HCT116 (cell line): Measurements from ENCODE around the gene PDGFD.

ENCODE experiments used
- CEBPB ChIP-seq: IDR thresholded peaks from 2 replicates; pipeline ENCODE4 v1.6.1; 2012; ENCODE audit warnings: low read depth
- CTCF ChIP-seq, 3 experiments: fragments of 200-600 bp in 1 of 3; sonication (generic) in 1 of 3; IDR thresholded peaks in 2 of 3; conservative IDR thresholded peaks in 1 of 3; 2 replicates each; pipeline ENCODE4 v1.5.1; 2012 to 2017; ENCODE audit warnings: low read depth in 2 of 3, low read length in 2 of 3, antibody characterized with exemption in 1 of 3, borderline replicate concordance in 1 of 3, control low read depth in 1 of 3, mild to moderate bottlenecking in 1 of 3, mixed read lengths in 1 of 3, mixed run types in 1 of 3, moderate library complexity in 1 of 3; ENCODE audit not compliant: insufficient read depth in 1 of 3
- EZH2 ChIP-seq: fragments of 200-600 bp; sonication (generic); IDR thresholded peaks from 2 replicates; pipeline ENCODE4 v1.6.1; 2017; ENCODE audit warnings: antibody characterized with exemption, mixed run types
- JUND ChIP-seq: IDR thresholded peaks from 2 replicates; pipeline ENCODE4 v1.6.1; 2012
- POLR2A ChIP-seq: IDR thresholded peaks from 2 replicates; pipeline ENCODE4 v1.7.0; 2011; ENCODE audit warnings: borderline replicate concordance; ENCODE audit not compliant: insufficient read depth, insufficient read length; ENCODE audit errors: extremely low read depth
- RAD21 ChIP-seq: IDR thresholded peaks from 2 replicates; pipeline ENCODE4 v1.6.1; 2012; ENCODE audit warnings: low read depth, mild to moderate bottlenecking
- SP1 ChIP-seq: IDR thresholded peaks from 2 replicates; pipeline ENCODE4 v1.6.1; 2012; ENCODE audit warnings: low read depth
- SRF ChIP-seq: IDR thresholded peaks from 2 replicates; pipeline ENCODE4 v1.6.1; 2012; ENCODE audit warnings: low read depth
- ZNF274 ChIP-seq: fragments of 200-500 bp; sonication (Bioruptor generic); IDR thresholded peaks from 2 replicates; pipeline ENCODE4 v1.6.1; 2014; ENCODE audit warnings: mild to moderate bottlenecking, low read depth, low read length, inconsistent platforms

DNA sequence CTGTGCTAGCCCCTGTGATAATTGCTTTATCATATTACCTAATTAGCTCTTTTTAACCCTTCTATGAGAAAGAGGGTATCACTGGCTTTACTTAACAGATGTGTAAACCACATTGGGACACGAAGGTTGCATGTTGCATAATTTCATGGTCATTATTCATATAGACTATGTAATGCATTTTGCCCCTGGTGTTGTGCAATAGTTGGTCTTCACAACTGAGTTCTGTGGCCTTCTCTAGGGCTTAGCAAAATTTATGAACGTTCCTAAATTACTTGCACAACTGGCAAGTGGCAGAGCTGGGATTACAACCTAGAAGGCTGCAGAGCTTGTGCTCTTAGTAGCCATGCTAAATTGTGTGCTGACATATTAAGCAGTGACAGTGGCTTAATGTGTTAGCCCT is 34.6 kb upstream of the PDGFD start:
- TF ChIP-seq CTCF (IDR thresholded peaks at IDR 0.05 in 2 of 3, conservative IDR thresholded peaks at IDR 0.05 in 1 of 3; ENCODE audit: borderline replicate concordance in 1 of 3, insufficient read depth in 1 of 3, low read depth in 2 of 3, low read length in 2 of 3), result no peak
- no peak for TF ChIP-seq SP1
- TF ChIP-seq POLR2A, result no peak
- TF ChIP-seq CEBPB, result no peak
- no peak for TF ChIP-seq JUND
- TF ChIP-seq RAD21, result no peak
- TF ChIP-seq SRF, result no peak
- no peak for TF ChIP-seq EZH2
- no peak for TF ChIP-seq ZNF274
